ENCODE measurements around the gene GLP1R.

GLP1R gene

DNA sequence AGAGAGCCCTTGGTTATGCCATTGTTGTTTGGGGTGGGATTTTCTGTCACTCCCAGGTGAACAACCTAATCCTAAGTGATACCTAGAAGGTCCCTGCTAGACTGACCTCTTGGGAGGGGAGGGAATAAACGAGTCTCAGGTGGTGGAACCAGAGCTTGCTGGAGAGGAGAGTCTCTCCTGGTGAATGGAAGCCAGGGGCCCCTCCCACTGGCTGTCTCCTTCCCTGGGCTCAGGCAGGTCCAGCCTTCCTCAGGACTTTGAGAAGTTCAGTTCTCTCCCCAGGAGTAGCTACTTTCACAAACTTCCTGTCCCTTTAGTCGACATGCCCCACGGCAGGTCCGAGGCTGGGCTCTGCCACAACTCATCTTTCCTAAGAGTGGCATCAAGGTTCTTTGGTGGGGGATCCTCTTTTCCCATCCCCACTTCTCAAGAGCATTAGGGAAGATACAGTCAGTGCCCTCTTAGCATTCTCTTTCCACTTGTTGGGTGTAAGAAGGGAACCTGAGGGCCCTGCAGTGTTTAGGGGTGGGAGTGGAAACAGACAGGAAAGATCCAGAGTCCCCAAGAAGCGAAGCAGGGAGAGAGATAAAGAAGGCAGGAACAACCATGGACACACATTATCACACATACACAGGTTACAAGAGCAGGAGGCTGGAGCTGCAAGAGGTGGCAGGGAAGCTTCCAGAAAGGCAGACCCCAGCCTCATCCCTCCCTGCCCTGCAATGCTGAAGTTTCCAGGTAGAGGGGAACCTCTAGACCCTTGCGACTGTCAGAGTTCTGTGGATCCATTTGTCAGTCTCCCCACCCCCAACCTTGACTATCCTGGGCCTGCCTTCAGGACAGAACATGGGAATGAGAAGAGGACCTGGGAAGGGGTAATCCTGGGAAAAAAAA is 900 bp upstream of the GLP1R start:
- DNase-seq: no peak

DNA sequence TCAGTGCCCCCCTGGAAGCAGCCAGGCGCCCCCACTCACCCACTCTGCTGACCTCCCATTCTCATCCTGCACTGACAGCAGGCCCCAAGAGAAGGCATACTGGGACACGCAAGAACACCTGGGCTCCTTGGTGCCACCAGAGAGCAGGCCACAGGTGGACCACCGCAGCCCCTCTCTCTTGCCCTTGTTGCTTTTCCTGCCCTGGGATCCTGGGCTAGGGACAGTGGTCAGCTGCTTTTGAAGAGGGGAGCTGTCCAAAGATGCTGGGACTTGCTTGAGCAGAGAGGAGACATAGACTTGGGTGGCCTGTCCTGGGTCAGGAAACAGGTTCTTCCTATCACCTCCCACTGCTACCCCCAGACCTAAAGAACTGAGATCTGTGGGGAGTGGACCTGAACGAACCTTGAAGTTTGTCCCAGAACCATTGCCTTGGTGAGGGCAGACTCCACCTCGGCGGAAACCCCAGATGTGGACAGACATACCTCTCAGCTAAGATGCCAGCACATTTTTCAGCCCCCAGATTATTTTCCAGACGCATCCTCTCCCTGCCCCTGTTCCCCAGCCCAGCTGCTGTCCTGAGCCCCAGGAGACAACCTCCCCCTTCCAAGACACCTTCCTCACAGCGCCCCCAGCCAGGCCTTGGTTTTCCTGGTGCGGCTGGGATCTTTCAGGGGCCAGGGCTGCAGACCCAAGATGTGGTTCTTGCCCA is 1.1 kb downstream of the GLP1R start:
- DNase-seq: peak; percentile 23 to 24

DNA sequence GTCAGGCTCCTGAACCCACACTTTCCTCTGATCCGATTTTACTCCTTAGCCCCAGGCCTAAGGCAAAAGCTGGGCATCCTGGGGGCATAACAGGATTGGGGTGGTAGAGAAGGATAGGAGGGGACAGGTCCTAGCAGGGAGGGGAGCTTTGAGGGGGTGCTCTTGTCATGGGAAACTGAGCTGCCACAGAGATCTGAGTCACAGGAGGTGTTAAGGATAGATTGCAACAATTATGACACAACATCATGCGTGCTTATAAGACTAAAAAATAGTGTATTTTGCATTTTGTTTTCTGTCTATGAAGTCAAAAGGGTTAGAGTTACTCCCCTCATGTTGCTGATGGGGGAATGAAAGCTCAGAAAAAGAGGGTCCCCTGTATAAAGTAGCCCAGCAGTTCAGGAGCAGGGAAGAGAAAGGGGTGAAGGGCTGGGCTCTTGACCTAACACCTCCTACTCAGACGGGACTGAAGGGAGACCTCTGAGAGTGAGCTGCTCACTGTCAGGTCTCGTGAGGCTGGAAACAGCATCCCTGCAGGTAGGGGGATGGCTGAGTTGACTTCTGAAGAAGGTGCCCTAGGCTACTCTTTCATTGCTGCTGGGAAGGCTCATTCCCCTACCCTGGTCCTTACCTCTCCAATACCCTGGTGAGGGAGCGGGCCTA is 2.0 kb downstream of the GLP1R start:
- DNase-seq: peak; percentile 27 to 28

DNA sequence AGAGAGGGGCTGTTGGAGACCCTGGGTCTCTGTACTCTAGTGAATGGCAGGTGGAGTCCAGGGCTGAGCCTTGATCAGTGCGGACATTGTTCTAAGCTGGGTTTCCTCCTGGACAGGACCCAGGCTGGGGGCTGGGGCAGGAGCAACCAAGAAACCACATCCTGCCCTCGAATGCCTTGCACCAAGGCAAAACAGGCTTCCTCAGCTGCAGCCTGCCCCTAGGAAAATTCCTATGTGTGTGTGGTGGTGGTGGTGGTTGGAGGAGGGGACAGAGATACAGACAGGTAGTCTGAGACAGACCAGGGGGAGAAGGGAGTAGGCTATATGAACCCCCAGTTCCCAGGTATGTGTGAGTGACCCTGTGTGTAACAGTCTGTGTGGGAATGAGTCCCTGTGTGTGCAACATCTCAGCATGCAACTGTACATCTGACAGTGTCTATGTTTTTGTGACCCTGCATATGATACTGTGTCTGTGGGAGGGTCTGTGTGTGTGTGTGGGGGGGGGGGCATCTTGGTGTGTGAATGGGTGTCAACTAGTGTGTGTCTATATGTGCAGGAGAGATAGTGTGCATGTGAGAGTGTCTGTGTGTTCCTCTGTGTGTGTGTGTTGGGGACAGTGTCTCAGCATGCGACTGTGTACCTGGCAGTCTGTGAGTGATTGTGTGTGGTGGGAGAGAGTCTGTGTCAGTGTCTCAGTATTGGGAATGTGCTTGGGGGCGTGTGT is 3.0 kb downstream of the GLP1R start:
- no peak for DNase-seq

DNA sequence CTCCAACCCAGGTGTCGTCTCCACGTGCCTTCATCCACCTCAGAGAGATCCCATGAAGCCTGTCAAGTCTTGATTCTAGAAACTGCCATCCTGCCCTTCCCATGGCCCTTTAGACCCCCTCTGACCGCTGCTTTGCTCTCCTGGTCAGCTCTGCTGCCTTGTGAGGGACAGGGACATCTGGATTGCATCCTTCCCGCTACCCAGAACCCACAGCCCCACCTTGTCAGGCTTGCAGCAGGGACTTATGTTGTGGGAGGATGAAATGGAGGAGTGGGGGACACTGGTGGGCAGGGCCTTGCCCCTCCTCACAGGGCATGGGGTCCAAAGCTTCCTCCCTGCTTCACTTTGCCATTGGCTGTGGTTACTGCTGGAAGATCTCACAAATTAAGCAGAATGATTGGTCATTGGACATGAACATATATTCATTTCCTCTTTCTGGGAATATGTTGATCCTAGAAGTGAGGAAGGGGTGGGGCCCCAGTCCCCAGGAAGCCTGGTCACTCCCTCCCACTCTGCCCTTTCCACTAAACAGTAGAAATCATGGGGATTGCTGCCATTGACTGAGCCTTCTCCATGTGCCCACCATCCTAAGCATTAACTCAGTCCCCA is 4.5 kb downstream of the GLP1R start:
- DNase-seq: no peak

DNA sequence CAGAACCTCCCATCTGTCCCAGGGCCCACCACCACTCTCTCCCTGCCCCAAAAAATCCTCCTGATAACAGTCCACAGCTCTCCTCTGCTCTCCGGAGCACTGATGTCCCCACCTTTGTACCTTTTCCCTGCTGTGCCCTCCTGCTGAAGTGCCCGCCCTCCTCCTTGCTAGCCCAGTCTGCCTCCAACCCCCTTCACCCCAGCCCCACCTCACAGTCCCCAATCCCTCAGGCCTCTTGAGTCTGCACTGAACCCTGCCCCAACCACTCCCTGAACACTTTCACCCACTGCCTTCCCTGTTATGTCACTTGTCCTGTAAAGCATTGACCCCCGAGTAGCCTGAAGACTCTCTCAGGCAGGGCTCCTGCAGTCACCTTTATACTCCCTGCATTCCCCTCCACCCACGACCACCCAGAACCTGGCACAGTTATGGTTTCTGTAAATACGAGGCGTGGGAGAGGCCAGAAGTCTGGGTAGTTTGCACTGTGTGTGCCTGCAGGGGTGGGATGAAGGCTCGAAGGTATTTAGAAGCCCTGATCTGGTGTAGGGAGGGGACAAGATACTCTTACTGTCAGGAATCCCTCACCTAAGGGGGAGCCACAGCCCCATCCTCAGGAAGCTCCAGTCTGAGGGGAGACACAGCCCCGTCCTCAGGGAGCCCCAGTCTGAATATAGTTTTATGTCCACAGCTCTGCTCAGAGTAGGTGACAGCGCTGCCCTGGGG is 5.4 kb downstream of the GLP1R start:
- no peak for DNase-seq

DNA sequence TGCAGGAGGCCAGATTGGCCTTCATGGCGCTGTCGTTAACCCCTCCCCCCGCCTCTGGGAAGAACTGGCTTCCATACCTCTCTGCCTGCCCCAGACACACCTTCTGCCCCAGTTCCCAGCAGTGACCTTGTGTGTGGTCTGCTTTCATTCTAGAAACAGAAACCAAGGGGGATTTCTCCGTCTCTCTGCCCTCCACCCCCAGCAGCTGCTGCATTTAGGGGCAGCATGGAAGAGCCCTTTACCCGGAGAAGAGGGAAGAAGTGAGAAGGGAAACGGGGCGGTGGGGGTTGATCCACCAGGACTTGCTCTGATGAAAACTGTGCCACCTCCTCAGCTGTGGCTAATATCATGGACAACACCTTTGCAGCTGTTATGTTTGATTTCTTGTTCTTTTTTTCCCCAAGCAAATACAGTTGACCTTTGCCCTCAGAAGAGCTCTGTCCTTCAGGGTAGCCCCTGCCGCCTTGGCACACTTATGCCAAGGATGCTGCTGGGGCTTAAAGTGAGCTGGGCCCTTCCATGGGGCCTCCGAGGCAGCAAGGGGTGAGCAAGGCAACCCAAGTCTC is 6.1 kb downstream of the GLP1R start:
- DNase-seq: no peak

DNA sequence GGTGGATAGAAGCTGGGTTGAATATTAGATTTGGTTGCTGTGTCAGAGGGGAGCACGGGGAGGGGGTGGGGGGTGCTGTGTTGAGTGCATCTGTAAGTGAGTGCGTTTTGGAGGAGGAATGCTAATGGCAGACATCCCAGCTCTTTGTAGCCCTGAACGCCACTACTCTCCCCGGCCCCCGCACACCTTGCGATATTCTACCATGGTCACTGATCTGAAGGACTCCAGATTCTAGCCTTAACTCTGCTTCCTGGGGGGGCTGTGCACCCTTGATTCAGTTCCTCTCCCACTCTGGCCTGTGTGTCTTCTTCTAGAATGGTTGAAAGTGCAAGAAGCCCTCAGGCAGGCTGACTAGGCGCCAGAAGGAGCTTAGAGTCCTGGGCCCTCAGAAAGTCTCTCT is 7.1 kb downstream of the GLP1R start:
- no peak for DNase-seq

DNA sequence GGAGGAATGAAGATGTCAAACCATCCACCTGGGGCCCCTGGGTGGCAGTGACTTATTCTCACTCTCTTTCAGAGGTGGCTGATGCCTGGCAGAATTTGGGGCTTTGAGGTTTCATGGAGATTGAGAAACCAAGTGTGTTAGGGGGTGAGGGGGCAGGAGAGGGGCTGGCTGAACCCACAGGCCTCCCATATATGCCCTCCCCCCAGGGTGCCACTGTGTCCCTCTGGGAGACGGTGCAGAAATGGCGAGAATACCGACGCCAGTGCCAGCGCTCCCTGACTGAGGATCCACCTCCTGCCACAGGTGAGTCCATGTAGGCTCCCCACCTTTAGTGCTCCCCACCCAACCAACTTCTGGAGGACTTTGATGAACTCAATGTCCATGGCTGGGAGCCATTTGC is 7.6 kb downstream of the GLP1R start:
- DNase-seq: no peak

DNA sequence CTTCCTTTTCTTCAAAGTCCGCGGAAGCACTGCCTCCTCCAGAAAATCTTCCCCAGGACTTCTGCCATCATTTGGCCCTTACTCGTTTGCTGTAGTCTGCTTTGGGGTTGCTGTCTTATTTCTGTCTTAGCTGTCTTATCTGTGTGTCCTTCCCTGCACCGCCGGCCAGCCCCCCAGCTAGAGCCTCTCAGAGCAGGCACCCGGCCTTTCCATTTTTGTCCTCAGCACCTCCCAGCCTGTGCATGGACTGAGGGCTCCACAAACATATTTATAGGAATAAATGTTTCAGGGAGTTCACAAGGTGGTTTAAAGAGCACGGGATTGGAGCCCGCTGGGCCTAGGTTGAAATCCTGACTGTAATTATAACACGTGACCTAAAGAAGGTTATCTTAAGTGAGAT is 8.1 kb downstream of the GLP1R start:
- no peak for DNase-seq

DNA sequence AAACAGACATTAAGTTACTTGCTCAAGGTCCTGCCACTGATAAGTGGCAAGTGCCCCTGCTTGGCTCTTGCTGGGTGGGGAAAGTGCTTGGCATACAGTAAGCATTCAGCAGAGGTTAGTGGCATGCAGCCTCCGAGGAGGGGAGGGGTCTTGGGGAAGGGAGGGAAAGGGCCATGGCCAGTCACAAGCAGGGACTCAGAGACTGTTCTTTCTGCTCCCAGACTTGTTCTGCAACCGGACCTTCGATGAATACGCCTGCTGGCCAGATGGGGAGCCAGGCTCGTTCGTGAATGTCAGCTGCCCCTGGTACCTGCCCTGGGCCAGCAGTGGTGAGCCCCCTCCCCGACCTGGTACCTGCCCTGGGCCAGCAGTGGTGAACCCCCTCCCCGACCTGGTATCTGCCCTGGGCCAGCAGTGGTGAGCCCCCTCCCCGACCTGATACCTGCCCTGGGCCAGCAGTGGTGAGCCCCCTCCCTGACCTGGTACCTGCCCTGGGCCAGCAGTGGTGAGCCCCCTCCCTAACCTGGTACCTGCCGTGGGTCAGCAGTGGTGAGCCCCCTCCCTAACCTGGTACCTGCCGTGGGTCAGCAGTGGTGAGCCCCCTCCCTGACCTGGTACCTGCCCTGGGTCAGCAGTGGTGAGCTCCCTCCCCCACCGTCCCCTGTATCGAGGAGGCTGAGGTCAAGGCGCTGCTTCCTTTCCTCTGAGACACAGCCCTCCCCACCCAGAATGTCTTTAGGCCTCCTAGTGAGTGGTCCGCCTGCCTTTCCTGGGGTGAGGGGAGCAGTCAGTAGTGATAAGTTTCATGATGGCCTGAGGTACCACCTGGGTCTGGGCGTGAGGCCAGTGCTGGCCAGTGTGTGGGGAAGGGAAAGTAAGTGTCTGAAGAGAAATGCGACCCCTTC is 8.9 kb downstream of the GLP1R start:
- DNase-seq: no peak

DNA sequence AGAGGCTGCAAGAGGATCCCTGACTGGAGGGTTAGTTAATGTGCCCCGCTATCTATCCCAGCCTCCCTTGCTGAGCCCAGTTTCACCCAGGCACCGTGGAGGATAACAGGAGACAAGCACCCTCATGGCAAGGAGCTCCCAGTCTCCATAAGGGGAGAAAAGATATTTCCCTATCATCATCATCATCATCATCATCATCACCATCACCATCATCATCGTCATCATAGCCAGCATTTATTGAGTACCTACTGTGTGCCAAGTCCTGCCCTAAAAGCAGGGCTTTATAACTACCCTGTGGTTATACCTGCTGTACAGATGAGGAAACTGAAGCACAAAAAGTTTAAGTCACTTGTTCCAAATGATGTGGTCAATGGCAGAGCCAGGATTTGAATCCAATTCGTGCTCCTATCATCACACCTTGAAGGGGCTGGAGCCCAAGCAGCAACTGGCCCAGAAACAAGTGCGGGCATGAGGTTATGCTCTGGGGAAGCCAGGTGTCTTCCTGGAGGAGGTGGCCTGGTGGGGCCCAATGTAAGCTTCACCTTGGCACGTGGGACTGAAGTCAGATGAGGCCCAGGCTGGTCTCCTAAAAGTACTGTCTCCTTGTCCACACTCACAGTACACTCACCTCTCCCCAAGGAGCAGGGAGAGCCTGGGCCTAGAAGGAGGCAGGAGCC is 10.0 kb downstream of the GLP1R start:
- no peak for DNase-seq

DNA sequence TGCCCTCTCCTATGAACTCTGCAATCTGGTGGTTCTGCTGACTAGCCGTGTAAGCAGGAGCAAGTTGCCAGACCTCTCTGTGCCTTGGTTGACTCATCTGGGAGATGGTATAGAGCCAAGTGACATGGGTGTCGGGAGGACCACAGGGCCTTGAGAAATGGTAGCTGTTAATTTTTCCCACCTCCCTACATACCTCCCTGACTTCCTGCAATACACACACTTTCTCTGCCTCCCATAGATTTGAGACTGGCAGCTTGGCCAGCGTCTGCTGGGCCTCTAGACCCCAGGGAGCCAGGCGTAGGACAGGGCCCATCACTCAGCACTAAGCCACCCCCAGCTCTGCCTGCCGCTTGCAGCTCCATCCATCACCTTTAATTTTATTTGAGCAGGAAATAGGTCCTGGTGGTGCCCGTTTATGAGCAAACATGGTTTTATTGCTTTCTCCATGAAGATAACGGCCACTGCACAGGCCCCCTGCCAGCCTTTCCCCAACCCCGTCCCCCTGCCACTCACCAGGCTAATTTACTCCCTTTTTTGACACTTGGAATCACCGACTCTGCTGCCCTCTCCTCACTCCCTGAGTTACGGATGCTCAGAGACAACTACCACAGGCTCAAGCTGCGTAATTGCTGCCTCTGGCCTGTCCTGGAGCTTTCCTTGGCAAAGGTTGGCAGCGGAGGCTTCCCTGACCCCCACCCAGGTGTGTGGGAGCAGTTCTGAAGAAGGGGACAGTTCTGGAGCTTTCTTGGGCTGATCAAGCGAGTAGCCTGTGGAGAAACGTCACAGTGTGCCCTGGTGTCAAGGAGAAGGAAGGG is 11.1 kb downstream of the GLP1R start:
- DNase-seq: no peak

DNA sequence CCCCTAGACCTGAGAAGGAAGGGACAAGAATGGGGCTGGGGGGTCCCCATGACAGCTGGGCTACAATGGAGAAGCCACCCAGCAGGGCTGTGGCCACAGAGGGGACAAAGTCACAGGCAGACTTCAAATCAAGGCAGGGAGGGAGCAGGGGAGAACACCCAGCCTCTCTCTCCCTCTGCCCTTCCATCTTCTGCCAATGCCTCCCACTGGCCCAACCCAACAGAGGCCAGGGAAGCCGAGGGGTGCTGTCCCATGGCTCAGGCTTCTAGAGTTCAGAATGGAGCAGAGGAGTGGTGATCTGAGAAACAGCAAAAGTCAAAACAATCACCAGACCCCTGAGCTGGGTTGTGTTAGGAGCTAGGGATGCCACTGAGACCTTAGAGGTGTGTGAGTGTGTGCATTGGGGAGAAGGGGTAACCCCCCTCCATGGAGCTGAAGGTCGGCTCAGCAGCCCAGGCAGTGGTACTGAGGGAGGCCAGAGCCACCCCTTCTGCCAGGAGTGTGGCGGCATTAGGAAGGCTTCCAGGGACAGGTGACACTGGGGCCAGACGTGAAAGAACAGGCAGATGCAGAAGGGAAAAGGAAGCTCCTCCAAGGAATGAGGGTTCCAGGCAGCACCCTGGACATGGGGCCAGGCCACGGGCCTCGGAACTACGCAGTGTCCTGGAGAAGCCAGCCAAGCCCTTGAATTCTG is 12.0 kb downstream of the GLP1R start:
- DNase-seq: no peak

DNA sequence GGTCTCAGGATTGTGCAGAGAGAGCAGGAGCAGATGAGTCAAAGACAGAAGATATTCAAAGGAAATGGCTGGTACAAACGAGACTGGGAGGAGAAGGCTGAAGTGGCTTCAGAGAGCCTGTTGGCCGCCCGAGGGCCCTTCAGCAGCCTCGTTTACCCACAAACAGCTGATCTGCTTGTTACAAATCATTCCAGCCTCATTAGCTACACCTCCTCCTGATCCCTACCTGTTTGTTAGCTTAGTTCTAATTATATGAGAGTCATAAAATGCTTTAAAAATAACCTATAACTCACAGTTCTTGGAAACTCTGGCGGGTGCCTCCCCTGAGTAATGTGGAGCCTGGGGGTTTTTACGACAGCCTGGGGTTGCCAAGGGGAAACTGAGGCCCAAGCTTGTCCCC is 12.6 kb downstream of the GLP1R start:
- no peak for DNase-seq

DNA sequence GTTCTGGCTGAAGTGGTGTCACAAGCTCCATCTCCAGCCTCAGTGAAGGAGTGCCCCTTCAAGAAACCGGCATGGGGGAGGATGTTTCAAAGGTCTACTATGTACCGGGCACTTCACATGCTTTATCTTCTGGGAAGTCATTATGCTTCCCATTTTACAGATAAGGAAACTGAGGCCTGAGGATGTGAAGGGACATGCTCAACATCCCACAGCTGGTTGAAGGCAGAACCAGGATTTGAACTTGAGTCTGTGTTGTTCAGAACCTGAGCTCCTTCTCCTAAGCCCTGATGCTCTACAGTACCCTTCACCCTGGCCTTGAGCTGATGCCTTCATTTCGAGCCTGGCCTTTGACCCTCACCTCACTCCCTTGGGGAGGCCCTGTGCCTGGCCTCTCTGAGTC is 13.0 kb downstream of the GLP1R start:
- DNase-seq: no peak

DNA sequence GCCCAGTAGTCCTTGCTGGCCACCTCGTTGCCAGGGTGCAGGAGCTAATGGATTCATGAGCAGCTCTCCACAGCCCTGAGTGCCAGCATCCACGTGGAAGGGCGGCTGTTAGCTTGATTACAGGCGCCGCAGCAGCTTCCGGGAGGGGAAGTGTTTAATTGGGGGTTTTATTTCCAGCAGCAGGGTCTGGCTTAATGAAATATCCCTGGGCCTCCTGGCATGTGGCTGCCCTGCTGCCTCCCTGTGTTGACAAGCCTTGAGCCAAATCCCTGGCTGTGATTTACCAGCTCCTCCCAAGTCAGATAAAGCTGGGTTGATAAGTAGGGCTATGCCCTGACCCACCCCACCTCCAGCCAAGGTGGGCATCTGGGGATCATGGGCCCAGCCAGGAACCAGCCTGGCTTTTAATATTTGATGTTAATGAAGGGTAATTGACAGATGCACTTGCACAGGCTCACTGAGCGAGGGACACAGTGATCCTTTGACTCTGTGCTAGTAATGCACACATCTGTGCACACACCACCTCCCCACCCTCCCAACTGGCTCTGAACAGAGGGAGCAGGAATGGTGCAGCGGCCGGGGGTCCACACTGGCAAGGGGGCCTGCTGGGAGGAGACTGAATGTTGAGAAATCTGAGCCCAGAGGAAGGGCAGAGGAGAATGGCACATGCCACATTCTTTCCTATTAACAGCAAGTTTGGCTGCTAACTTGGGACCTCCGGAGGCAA is 13.6 kb downstream of the GLP1R start:
- no peak for DNase-seq

DNA sequence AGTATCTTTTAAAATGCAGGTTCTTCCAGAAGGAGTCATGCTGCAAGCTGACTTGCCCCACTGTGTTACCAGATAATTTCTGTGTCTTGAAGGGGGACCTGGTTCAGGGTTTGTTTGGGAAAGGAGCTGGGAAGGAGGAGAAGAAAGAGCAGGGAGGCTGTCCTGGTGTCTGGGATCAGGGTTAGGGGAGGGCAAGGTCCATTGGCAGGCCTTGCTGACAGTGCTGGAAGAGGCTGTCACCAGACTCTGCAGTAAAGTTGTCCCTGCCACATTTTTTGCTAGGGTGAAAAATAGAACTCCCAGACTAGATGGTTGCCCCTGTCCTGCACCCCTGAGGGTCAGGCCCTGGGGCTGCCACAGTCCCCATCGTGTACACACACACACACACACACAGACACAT is 14.9 kb downstream of the GLP1R start:
- DNase-seq: no peak
